Activated T-helper 1 cell treated with anti-CD3 and anti-CD28 coated beads, Interleukin-12 subunit alpha, Interleukin-12 subunit beta, Interleukin-2, Interleukin-4 antibody, amounts not matched to agents 30 ng/mL and 10 ng/mL and 1 ng/mL, durations not matched to agents 14 hours and 24 hours and 36 hours (primary cell): ENCODE measurements around the gene CACNG7. TPM values are rescaled to one million over a fixed set of nuclear protein-coding genes. Genes with fewer than 3 reads are reported as not detected.
"Not testable (repeated sequence)": the region's sequence is repeated elsewhere in the genome, so short reads cannot be mapped to it uniquely, and the experiment has no call there.

ENCODE experiments used
- DNase-seq: peaks from one replicate; pipeline ENCODE4 v3.0.0; 2021; ENCODE audit warnings: low spot score
- H3K27ac Mint-ChIP-seq: one replicate; pipeline ENCODE4 v1.8.0; 2021; ENCODE audit warnings: mild to moderate bottlenecking, mixed read lengths
- H3K27me3 Mint-ChIP-seq: one replicate; pipeline ENCODE4 v1.8.0; 2022; ENCODE audit warnings: mild to moderate bottlenecking, moderate library complexity, mixed read lengths; ENCODE audit not compliant: insufficient read depth
- H3K36me3 Mint-ChIP-seq: one replicate; pipeline ENCODE4 v1.8.0; 2021; ENCODE audit warnings: low read depth, mixed read lengths
- H3K4me1 Mint-ChIP-seq: one replicate; pipeline ENCODE4 v1.8.0; 2021; ENCODE audit warnings: low read depth, mixed read lengths
- H3K4me3 Mint-ChIP-seq: one replicate; pipeline ENCODE4 v1.8.0; 2021; ENCODE audit warnings: mild to moderate bottlenecking, moderate library complexity, mixed read lengths
- H3K9me3 Mint-ChIP-seq: one replicate; pipeline ENCODE4 v1.8.0; 2021; ENCODE audit warnings: mixed read lengths
- intact Hi-C: fragments of 100-400 bp; cut with micrococcal nuclease; formaldehyde crosslinking; loops from one replicate; pipeline ENCODE4 v1.15.1; 2024
- total RNA-seq: library from RNA; stranded (reverse); gene quantifications from 2 replicates; pipeline ENCODE4 v1.2.3, GENCODE V29; 2022

CACNG7 gene, protein sequence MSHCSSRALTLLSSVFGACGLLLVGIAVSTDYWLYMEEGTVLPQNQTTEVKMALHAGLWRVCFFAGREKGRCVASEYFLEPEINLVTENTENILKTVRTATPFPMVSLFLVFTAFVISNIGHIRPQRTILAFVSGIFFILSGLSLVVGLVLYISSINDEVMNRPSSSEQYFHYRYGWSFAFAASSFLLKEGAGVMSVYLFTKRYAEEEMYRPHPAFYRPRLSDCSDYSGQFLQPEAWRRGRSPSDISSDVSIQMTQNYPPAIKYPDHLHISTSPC
- not detected in 2 replicates for total RNA-seq

GRCh38 chr19:53908935-53909415, at the start of gene CACNG7:
Gene CACNG7 (plus strand): TSS chr19:53909278. CDS start chr19:53912832, 3,554 bp downstream.
- intact Hi-C loops = loop anchor here (1.0 to 5.0 kb wide), 2 partner anchors 68 to 113 kb away; no protein-coding TSS in a partner anchor
- Mint-ChIP-seq H3K9me3 (no peaks in the 10 kb centered on the region), H3K27me3 (peaks cover 48% of the 10 kb centered on the region), H3K4me3 (no peak within 1 kb of the TSS), H3K4me1 (peaks cover 23% of the 10 kb centered on the region), H3K36me3 (peaks cover 6% of the 10 kb centered on the region), H3K27ac (no peak within 1 kb of the TSS)
- no peak for DNase-seq

DNA sequence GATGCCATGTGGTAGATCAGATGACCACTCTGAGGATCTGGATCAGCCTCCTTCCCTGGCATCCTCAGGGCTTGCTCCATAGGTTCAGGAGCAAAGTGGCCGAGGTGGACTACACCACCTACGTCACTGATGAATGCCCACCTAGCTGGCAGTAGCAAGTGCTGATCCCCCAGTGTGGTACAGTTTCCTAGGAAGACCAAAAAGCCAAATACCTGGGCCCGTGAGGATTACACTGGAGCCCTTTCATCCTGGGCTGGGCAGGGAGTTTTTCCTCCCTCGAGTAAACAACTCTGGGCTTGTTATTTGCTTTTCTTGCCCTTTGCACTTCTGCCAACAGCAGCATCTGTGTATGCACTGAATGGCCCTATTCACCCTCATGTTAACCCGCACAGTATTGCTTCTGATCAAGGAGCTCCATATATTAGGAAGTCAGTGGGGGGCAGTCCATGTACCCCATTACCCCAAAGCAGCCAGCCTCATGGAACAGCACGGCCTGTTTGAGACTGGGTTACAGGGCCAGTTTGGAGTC, 44.7 kb upstream of the CACNG7 start:
- peaks cover 3% of the 10 kb centered on the region for H3K27me3 Mint-ChIP-seq
- no peak overlapping the region for H3K27ac Mint-ChIP-seq
- H3K36me3 Mint-ChIP-seq = no peaks in the 10 kb centered on the region
- no peak overlapping the region for H3K4me3 Mint-ChIP-seq
- intact Hi-C loops = loop anchor here (10.0 kb wide), 1 partner anchor 900 kb away; the partner anchor contains the start of gene ZNF816
- no peaks in the 10 kb centered on the region for H3K9me3 Mint-ChIP-seq
- no peak for DNase-seq
- H3K4me1 Mint-ChIP-seq = peaks cover 22% of the 10 kb centered on the region

GRCh38 chr19:53865523-53865917, 43.6 kb upstream of the CACNG7 start:
- no peak for DNase-seq
- peaks cover 4% of the 10 kb centered on the region for H3K36me3 Mint-ChIP-seq
- peak overlapping the region; percentile 88 for H3K27ac Mint-ChIP-seq
- no peaks in the 10 kb centered on the region for H3K9me3 Mint-ChIP-seq
- H3K4me1 Mint-ChIP-seq = peaks cover 24% of the 10 kb centered on the region
- peaks cover 3% of the 10 kb centered on the region for H3K27me3 Mint-ChIP-seq
- peak overlapping the region; percentile 80 for H3K4me3 Mint-ChIP-seq
- intact Hi-C loops = loop anchor here (5.0 to 10.0 kb wide), 7 partner anchors 237 to 1732 kb away; partner anchors contain the start of genes FIZ1, LENG8, NDUFA3 and OSCAR

- peak overlapping the region; percentile 96 for H3K27ac Mint-ChIP-seq
- intact Hi-C loops = loop anchor here (2.0 to 10.0 kb wide), 9 partner anchors 236 to 1731 kb away; partner anchors contain the start of genes FIZ1, LENG8, NDUFA3 and OSCAR
Measured at GRCh38 chr19:53865918-53866864, 42.9 kb upstream of the CACNG7 start.

GRCh38 chr19:53866865-53867224, 42.2 kb upstream of the CACNG7 start:
- H3K9me3 Mint-ChIP-seq = no peaks in the 10 kb centered on the region
- peaks cover 3% of the 10 kb centered on the region for H3K27me3 Mint-ChIP-seq
- H3K4me1 Mint-ChIP-seq = peaks cover 37% of the 10 kb centered on the region
- intact Hi-C loops = loop anchor here (1.0 to 10.0 kb wide), 12 partner anchors 16 to 1730 kb away; partner anchors contain the start of genes CNOT3, FIZ1, LENG8 and NDUFA3
- H3K36me3 Mint-ChIP-seq = peaks cover 13% of the 10 kb centered on the region
- DNase-seq = no peak
- peak overlapping the region; percentile 94 for H3K4me3 Mint-ChIP-seq
- peak overlapping the region; percentile 96 for H3K27ac Mint-ChIP-seq

More at GRCh38 chr19:53865918-53866864, 42.9 kb upstream of the CACNG7 start:
- H3K4me1 Mint-ChIP-seq = peaks cover 31% of the 10 kb centered on the region
- peak; percentile 79 for DNase-seq
- H3K9me3 Mint-ChIP-seq = no peaks in the 10 kb centered on the region
- peaks cover 8% of the 10 kb centered on the region for H3K36me3 Mint-ChIP-seq
- peaks cover 3% of the 10 kb centered on the region for H3K27me3 Mint-ChIP-seq
- H3K4me3 Mint-ChIP-seq = peak overlapping the region; percentile 94

DNA sequence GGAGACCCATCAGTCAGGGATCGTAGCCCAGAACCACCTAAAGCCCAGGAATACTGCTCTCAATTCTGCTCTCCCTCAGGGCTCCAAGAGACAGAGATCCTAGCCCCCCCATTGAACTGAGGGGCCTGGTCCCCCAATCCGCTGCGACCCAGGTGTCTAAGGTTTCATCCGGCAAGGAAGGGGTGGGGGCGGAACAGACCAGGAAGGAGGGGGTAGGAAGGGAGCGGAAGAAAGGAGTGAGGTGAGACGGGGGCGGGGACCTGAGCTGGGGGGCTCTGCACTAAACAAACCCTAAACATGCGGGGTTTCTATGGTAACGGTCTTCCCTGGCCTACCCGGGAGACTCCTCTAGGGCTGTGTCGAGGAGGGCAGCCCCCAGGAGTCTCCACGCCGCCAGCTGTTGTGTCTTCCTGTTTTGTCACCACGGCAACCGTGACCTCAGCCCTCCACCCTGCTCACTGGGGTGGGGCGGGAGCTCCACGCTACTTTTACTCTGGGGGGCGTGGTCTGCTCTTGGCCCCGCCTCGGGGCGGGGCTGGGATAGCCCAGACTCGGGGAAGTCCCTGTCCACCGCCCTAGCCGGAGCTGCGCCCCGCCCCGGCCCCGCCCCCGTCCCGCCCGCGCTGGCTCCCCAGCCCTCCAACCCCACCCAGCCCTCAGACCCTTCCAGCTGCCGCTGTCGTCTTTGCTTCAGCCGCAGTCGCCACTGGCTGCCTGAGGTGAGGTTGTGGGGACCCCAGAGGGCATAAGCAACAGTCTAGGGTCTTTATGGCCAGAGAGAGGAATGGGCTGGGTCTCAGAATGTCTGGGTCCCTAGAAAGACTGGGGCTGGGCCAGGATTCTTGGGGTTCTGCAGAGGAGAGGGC, 41.6 kb upstream of the CACNG7 start, which contains the start of gene MYADM:
Gene MYADM (plus strand): TSS at position 659 of the 866 bp plus-strand sequence. CDS start 5,647 bp downstream, outside the sequence.
- intact Hi-C loops = loop anchor here (1.0 to 10.0 kb wide), 12 partner anchors 16 to 1730 kb away; partner anchors contain the start of genes CNOT3, FIZ1, LENG8 and NDUFA3
- Mint-ChIP-seq H3K9me3 (no peaks in the 10 kb centered on the region), H3K27me3 (peaks cover 3% of the 10 kb centered on the region), H3K27ac (peak within 1 kb of the TSS; percentile 96), H3K4me1 (peaks cover 37% of the 10 kb centered on the region), H3K36me3 (peaks cover 13% of the 10 kb centered on the region), H3K4me3 (peak within 1 kb of the TSS; percentile 94)
- DNase-seq = peak; percentile 100

DNA sequence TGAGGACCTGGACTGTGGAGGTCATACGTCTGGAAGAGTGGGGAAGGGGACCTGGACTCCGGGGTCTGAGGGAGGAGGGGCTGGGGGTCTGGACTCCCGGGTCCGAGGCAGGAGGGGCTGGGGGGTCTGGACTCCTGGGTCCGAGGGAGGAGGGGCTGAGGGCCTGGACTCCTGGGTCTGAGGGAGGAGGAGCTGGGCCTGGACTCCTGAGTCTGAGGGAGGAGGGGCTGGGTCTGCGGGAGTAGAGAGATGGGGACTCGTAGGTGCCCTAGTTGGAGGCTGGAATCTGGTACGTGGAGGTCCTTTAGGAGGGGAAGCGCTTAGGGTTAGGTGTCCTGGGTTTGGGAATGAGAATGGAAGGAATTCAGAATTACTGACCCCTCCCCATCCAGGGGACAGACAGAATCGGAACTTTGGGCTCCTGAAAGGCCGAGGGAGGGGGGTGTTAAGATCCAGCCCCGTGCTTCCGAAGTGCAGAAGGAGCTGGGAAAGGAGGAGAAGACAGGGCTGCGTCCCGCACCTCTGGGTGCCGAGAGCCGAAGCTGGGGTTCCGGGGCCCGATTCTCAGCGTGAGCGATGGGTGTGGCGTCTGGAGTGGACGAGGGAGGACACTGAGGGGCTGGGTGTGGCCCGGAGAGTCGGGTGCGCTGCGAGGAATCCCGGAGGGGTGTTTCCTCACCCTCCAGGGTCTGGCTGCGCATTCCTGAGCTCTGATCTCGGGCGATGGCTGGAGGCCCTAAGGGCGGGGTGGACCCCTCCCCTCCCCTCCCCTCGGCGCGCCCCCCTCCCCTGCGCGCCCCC, 40.8 kb upstream of the CACNG7 start:
- H3K27me3 Mint-ChIP-seq = peaks cover under 1% of the 10 kb centered on the region
- intact Hi-C loops = loop anchor here (5.0 to 10.0 kb wide), 7 partner anchors 234 to 1729 kb away; partner anchors contain the start of genes FIZ1, LENG8, NDUFA3 and OSCAR
- H3K27ac Mint-ChIP-seq = peak overlapping the region; percentile 89
- DNase-seq = peak; percentile 38
- peaks cover 43% of the 10 kb centered on the region for H3K4me1 Mint-ChIP-seq
- H3K36me3 Mint-ChIP-seq = peaks cover 13% of the 10 kb centered on the region
- H3K9me3 Mint-ChIP-seq = no peaks in the 10 kb centered on the region
- H3K4me3 Mint-ChIP-seq = peak overlapping the region; percentile 94

GRCh38 chr19:53868892-53869804, 39.9 kb upstream of the CACNG7 start:
- Mint-ChIP-seq H3K4me1 (peaks cover 52% of the 10 kb centered on the region), H3K4me3 (peak overlapping the region; percentile 94), H3K36me3 (peaks cover 22% of the 10 kb centered on the region), H3K9me3 (no peaks in the 10 kb centered on the region), H3K27ac (peak overlapping the region; percentile 89), H3K27me3 (no peaks in the 10 kb centered on the region)
- DNase-seq = peak; percentile 90
- intact Hi-C loops = loop anchor here (1.0 to 10.0 kb wide), 10 partner anchors 10 to 1728 kb away; partner anchors contain the start of genes FIZ1, LENG8, NDUFA3 and OSCAR

DNA sequence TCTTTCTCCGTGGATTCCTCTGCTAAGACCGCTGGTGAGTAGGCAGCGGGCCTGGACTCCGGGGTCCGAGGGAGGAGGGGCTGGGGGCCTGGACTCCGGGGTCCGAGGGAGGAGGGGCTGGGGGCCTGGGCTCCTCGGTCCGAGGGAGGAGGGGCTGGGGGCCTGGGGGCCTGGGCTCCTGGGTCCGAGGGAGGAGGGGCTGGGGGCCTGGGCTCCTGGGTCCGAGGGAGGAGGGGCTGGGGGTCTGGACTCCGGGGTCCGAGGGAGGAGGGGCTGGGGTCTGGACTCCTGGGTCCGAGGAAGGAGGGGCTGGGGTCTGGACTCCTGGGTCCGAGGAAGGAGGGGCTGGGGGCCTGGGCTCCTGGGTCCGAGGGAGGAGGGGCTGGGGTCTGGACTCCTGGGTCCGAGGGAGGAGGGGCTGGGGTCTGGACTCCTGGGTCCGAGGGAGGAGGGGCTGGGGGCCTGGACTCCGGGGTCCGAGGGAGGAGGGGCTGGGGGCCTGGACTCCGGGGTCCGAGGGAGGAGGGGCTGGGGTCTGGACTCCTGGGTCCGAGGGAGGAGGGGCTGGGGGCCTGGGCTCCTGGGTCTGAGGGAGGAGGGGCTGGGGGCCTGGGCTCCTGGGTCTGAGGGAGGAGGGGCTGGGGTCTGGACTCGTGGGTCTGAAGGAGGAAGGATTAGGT, 39.1 kb upstream of the CACNG7 start:
- not testable (repeated sequence) for DNase-seq, H3K9me3 Mint-ChIP-seq, H3K27me3 Mint-ChIP-seq
- intact Hi-C loops = loop anchor here (1.0 to 10.0 kb wide), 10 partner anchors 9 to 1727 kb away; partner anchors contain the start of genes FIZ1, LENG8, NDUFA3 and OSCAR
- H3K27ac Mint-ChIP-seq = peak overlapping the region; percentile 89
- peaks cover 60% of the 10 kb centered on the region for H3K4me1 Mint-ChIP-seq
- peaks cover 29% of the 10 kb centered on the region for H3K36me3 Mint-ChIP-seq
- H3K4me3 Mint-ChIP-seq = peak overlapping the region; percentile 87

DNA sequence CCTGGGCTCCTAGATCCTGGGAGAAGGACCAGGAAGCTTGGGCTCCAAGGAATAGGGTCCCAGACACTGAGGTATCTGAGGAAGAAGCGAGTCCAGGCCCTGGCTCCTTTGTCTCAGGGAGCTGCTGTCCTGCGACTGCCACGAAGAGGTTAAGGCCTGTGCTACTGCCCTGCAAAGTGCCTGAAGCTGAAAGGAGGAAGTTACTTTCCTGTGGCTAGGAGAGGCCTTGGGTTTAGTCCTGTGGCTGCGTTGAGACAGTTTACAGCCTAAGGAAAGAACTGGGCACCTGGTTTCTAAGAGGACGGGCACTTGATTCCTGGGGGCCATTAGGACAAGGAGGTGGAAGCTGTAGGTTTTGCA, 38.6 kb upstream of the CACNG7 start:
- no peak for DNase-seq
- peak overlapping the region; percentile 86 for H3K27ac Mint-ChIP-seq
- H3K4me3 Mint-ChIP-seq = peak overlapping the region; percentile 82
- H3K4me1 Mint-ChIP-seq = peaks cover 65% of the 10 kb centered on the region
- H3K9me3 Mint-ChIP-seq = no peaks in the 10 kb centered on the region
- H3K27me3 Mint-ChIP-seq = no peaks in the 10 kb centered on the region
- intact Hi-C loops = no loop called here
- H3K36me3 Mint-ChIP-seq = peaks cover 29% of the 10 kb centered on the region
